Measurements from ENCODE around the gene MLN. TPM values are rescaled to one million over a fixed set of nuclear protein-coding genes. Genes with fewer than 3 reads are reported as not detected.

Gene MLN
- total RNA-seq, 1 donor from 2014 or later, result not detected

DNA sequence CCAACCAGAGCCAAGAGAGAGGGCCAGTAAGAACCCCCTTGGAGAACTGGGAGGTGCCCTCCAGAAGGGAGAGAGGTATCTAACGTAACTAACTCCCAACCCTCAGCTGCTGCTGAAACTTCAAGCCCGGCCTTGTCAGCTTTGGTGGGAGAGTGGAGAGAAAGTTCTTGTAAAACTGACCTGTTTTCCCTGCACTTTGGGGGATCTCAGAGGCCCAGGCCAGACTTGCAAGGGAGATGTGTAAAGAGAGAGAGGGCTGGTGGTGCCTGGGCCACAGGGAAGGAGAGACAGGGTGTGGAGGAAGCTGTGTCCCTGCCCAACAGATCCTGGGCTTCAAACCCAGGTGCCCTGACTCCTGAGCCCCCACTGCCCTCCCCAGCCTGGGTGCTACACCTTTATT lies 39.8 kb downstream of the MLN start:
- no peak for DNase-seq (ENCODE audit: low read depth)
- Histone ChIP-seq H3K27me3 (ENCODE audit: control insufficient read depth, insufficient read depth, low read length) (no peaks in the 10 kb centered on the region), H3K4me3 (ENCODE audit: low read depth, low read length) (no peak overlapping the region), H3K36me3 (ENCODE audit: control insufficient read depth, insufficient read depth, low read length) (no peaks in the 10 kb centered on the region)
- no peak for FAIRE-seq
- TF ChIP-seq, protein P1, sequence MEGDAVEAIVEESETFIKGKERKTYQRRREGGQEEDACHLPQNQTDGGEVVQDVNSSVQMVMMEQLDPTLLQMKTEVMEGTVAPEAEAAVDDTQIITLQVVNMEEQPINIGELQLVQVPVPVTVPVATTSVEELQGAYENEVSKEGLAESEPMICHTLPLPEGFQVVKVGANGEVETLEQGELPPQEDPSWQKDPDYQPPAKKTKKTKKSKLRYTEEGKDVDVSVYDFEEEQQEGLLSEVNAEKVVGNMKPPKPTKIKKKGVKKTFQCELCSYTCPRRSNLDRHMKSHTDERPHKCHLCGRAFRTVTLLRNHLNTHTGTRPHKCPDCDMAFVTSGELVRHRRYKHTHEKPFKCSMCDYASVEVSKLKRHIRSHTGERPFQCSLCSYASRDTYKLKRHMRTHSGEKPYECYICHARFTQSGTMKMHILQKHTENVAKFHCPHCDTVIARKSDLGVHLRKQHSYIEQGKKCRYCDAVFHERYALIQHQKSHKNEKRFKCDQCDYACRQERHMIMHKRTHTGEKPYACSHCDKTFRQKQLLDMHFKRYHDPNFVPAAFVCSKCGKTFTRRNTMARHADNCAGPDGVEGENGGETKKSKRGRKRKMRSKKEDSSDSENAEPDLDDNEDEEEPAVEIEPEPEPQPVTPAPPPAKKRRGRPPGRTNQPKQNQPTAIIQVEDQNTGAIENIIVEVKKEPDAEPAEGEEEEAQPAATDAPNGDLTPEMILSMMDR (IDR thresholded peaks at IDR 0.05; ENCODE audit: insufficient read depth, low read length, severe bottlenecking), result no peak

DNA sequence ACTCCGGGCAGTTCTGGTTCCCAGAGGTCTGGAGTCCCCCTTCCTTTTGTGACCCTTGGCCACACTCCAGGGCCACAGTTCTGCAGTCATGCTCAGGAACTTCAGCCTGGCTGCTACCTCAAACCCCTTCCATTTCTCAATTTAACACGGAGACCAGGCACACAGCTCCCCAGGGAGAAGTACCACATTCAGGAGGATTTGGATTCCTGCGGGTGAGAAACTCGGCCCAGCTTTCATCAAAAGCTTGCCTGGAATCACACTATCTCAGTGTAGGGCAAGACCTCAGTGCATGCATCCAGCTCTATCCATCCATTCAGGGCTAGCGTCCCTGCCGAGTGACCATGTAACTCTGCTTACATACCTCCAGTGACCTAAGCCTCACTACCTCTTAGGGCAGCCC lies 40.3 kb downstream of the MLN start:
- Histone ChIP-seq H3K4me3 (ENCODE audit: low read depth, low read length) (no peak overlapping the region), H3K36me3 (ENCODE audit: control insufficient read depth, insufficient read depth, low read length) (no peaks in the 10 kb centered on the region), H3K27me3 (ENCODE audit: control insufficient read depth, insufficient read depth, low read length) (no peaks in the 10 kb centered on the region)
- peak; percentile 90 for FAIRE-seq
- TF ChIP-seq, protein P1 (IDR thresholded peaks at IDR 0.05; ENCODE audit: insufficient read depth, low read length, severe bottlenecking), result no peak
- DNase-seq (ENCODE audit: low read depth), result no peak

DNA sequence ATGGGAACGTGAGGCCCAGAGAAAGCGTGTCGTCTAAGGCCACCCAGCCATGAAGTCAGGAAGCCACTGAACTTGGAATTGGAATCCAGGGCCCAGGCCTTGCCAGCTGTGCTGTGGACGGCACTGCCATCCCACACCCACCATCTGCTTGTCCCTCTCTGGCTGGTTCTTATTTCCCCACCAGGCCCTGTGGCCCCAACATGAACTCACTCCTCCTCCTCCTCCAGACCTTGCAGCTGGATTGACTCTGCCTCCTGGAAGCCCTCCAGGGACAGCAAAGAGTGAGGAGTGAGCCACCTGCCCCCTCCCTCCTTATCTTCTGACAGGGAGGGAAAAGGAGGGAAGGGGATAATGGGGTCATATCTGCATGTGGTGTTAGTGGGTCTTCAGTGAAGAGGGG lies 41.1 kb downstream of the MLN start:
- Histone ChIP-seq H3K27me3 (ENCODE audit: control insufficient read depth, insufficient read depth, low read length) (no peaks in the 10 kb centered on the region), H3K36me3 (ENCODE audit: control insufficient read depth, insufficient read depth, low read length) (no peaks in the 10 kb centered on the region), H3K4me3 (ENCODE audit: low read depth, low read length) (no peak overlapping the region)
- FAIRE-seq, result no peak
- DNase-seq (ENCODE audit: low read depth), result no peak
- TF ChIP-seq, protein P1 (IDR thresholded peaks at IDR 0.05; ENCODE audit: insufficient read depth, low read length, severe bottlenecking), result no peak

DNA sequence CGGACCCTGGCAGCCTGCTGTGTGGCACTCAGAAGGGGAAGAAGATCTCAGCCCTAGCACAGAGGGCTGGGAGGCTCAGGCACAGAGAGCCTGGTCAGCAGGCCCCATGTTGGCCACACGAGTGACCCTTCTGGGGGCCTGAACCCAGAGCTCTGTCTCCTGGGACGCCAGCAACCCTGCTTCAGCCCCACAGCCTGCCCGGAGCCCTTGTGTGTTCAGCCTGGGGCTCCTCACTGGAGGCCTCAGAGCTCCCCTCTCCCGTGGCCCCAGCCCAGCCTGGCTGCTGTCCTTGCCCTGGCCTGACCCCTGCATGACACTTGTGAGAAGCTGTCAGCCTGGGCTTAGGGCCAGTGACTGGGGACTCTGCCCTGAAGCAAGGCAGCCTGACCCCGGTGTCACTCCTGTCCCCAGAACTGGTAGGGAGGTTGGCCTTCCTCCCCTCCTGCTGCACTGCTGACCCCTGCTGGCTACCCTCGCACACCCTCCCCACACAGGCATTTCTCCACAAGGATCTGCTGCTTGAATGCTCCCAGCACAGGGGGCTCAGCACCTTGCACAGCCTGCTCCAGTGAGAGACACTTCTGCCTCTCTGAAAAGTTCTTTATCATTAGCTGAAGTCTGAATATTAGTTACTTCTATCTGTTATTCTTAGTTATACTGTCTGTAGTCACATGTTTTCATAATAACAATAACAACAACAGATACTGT lies 41.7 kb downstream of the MLN start:
- no peaks in the 10 kb centered on the region for H3K36me3 ChIP-seq (ENCODE audit: control insufficient read depth, insufficient read depth, low read length)
- TF ChIP-seq, protein P1 (IDR thresholded peaks at IDR 0.05; ENCODE audit: insufficient read depth, low read length, severe bottlenecking), result peak; percentile 93
- no peaks in the 10 kb centered on the region for H3K27me3 ChIP-seq (ENCODE audit: control insufficient read depth, insufficient read depth, low read length)
- FAIRE-seq (no peak), DNase-seq (ENCODE audit: low read depth) (peak; percentile 60)
- no peak overlapping the region for H3K4me3 ChIP-seq (ENCODE audit: low read depth, low read length)

DNA sequence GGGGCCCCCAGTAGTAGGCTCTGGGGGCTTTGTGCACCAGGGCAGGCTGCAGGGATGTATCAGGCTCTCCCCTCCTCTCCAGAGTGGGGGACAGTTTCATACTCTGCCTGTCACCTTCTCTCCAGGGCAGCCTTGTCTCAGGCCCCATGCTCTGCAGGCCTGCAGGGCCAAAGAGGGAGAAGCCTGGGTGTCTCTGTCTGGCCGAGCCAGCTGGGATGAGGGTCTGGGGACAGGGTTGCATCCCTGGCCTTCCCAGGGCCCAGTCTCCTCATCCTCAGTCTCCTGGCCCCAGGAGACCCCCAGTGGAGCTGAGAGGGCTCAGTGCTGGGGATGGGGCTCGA lies 42.3 kb downstream of the MLN start:
- Histone ChIP-seq H3K4me3 (ENCODE audit: low read depth, low read length) (no peak overlapping the region), H3K27me3 (ENCODE audit: control insufficient read depth, insufficient read depth, low read length) (no peaks in the 10 kb centered on the region), H3K36me3 (ENCODE audit: control insufficient read depth, insufficient read depth, low read length) (no peaks in the 10 kb centered on the region)
- no peak for FAIRE-seq
- DNase-seq (ENCODE audit: low read depth), result no peak
- TF ChIP-seq, protein P1 (IDR thresholded peaks at IDR 0.05; ENCODE audit: insufficient read depth, low read length, severe bottlenecking), result no peak
